Liver (tissue), 3 donors: ENCODE measurements around the gene DDB1.

ENCODE experiments used
- RAD21 ChIP-seq, 2 donors: IDR thresholded peaks; 2 replicates each; pipeline ENCODE4 v1.6.1; 2016; ENCODE audit warnings: antibody characterized with exemption in 2 of 2, mild to moderate bottlenecking in 2 of 2
- REST ChIP-seq: IDR thresholded peaks from 2 replicates; pipeline ENCODE4 v1.6.1; 2016; ENCODE audit warnings: antibody characterized with exemption, mild to moderate bottlenecking
- SP1 ChIP-seq: IDR thresholded peaks from 2 replicates; pipeline ENCODE4 v1.6.1; 2018; ENCODE audit warnings: antibody characterized with exemption, mild to moderate bottlenecking
- TF ChIP-seq, protein P1 (sequence below): fragments of 150-350 bp; IDR thresholded peaks from 2 replicates; pipeline ENCODE4 v1.5.1; 2017; ENCODE audit warnings: improper control_type of control experiment, low read depth, low read length; ENCODE audit not compliant: missing input control
- TF ChIP-seq, protein P2 (sequence below): IDR thresholded peaks from 2 replicates; pipeline ENCODE4 v1.6.1; 2016; ENCODE audit warnings: antibody characterized with exemption
- donor health status: healthy.
- donor health status: healthy.

DNA sequence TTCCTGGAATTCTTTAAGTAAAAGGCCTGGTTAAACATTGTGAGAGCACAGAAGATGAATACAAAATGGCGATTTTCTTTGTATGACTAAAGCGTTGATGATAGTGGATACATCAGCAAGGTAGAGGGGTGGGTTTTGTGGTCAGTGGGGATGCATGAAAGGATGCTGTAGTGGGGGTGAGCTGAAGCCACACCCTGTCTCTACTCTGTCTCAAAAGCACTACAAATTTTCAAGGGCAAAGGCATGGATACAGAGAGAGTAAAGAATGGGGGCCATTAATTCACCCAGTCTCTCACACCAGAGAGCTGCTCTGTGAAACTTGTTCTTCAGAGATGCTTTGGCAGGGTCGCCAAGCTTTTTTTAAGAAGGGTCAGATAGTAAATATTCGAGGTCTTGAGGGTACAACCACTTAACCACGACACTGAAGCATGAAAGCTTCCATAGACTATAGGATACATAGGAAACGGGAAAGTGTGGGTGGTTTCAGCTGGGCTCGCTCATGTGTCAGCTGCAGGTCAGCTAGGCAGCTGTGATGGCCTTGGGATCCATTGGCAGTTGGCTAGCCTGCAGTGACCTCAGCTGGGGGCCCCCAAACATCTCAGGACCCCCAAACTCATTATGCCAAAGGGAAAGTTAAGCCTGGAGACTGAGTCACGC, 37.6 kb upstream of the DDB1 start:
- TF ChIP-seq SP1 (no peak), REST (no peak), RAD21 (IDR thresholded peaks at IDR 0.05) (no peak)
- TF ChIP-seq, protein P1, sequence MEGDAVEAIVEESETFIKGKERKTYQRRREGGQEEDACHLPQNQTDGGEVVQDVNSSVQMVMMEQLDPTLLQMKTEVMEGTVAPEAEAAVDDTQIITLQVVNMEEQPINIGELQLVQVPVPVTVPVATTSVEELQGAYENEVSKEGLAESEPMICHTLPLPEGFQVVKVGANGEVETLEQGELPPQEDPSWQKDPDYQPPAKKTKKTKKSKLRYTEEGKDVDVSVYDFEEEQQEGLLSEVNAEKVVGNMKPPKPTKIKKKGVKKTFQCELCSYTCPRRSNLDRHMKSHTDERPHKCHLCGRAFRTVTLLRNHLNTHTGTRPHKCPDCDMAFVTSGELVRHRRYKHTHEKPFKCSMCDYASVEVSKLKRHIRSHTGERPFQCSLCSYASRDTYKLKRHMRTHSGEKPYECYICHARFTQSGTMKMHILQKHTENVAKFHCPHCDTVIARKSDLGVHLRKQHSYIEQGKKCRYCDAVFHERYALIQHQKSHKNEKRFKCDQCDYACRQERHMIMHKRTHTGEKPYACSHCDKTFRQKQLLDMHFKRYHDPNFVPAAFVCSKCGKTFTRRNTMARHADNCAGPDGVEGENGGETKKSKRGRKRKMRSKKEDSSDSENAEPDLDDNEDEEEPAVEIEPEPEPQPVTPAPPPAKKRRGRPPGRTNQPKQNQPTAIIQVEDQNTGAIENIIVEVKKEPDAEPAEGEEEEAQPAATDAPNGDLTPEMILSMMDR: no peak
- TF ChIP-seq, protein P2, sequence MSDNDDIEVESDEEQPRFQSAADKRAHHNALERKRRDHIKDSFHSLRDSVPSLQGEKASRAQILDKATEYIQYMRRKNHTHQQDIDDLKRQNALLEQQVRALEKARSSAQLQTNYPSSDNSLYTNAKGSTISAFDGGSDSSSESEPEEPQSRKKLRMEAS: no peak
